Measurements from ENCODE around the gene STT3B. TPM values are rescaled to one million over a fixed set of nuclear protein-coding genes. Genes with fewer than 3 reads are reported as not detected.
"Not testable (repeated sequence)": the region's sequence is repeated elsewhere in the genome, so short reads cannot be mapped to it uniquely, and the experiment has no call there.

STT3B gene
- total and polyA plus RNA-seq, 9 donors, result 91.4 to 115 (median 102) TPM

DNA sequence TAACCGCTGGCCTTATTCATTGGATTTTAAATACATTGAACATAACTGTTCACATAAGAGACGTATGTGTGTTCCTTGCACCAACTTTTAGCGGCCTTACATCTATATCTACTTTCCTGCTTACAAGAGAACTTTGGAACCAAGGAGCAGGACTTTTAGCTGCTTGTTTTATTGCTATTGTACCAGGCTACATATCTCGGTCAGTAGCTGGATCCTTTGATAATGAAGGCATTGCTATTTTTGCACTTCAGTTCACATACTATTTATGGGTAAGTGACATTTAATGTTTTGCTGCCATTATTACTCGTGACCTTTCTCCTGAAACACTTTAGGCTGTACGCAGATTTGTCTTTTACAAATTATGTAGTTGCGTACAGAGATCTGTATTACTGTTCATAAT, 47.1 kb downstream of the STT3B start:
- DNase-seq, result peak; percentile 37
- WGBS (ENCODE audit: insufficient coverage), result no CpG with 5 or more reads among the region's 7 CpGs
- H3K4me3 ChIP-seq (ENCODE audit: low read length), result no peak overlapping the region
- peaks cover 3% of the 10 kb centered on the region for H3K36me3 ChIP-seq (ENCODE audit: control insufficient read depth, insufficient read depth, low read length)
- H3K27me3 ChIP-seq (ENCODE audit: control insufficient read depth, insufficient read depth, low read length), result no peaks in the 10 kb centered on the region
- H3K4me1 ChIP-seq (ENCODE audit: control insufficient read depth, insufficient read depth, low read length), result no peaks in the 10 kb centered on the region
- H3K9me3 ChIP-seq (replicated peaks; ENCODE audit: control insufficient read depth, low read depth, low read length), result peaks cover 4% of the 10 kb centered on the region
- H3K27ac ChIP-seq (ENCODE audit: low read length), result peak overlapping the region; percentile 69

- peaks cover 4% of the 10 kb centered on the region for H3K9me3 ChIP-seq (replicated peaks; ENCODE audit: control insufficient read depth, low read depth, low read length)
- no CpG with 5 or more reads among the region's 2 CpGs for WGBS (ENCODE audit: insufficient coverage)
- H3K4me3 ChIP-seq (ENCODE audit: low read length), result no peak overlapping the region
- H3K27ac ChIP-seq (ENCODE audit: low read length), result no peak overlapping the region
- no peaks in the 10 kb centered on the region for H3K27me3 ChIP-seq (ENCODE audit: control insufficient read depth, insufficient read depth, low read length)
- peaks cover 3% of the 10 kb centered on the region for H3K36me3 ChIP-seq (ENCODE audit: control insufficient read depth, insufficient read depth, low read length)
- DNase-seq, result no peak
- no peaks in the 10 kb centered on the region for H3K4me1 ChIP-seq (ENCODE audit: control insufficient read depth, insufficient read depth, low read length)
Measured at GRCh38 chr3:31580645-31581044, 47.9 kb downstream of the STT3B start.

DNA sequence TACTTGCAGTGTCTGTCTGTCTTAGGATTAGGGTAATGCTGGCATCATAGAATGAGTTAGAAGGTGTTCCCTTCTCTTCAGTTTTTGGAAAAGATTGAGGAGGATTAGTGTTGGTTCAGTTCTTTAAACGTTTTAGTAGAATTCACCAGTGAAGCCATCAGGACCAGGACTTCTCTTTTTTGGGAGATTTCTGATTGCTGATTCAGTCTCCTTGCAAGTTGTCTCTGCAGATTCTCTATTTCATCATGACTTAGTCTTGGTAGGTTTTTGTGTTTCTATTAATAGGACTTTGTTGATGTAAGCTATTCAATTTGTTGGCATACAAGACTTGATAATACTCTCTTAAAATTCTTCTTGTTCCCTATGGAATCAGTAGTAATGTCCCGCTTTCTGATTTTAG, 48.9 kb downstream of the STT3B start:
- H3K4me3 ChIP-seq (ENCODE audit: low read length), result no peak overlapping the region
- peak; percentile 9 for DNase-seq
- WGBS (ENCODE audit: insufficient coverage), result no CpG with 5 or more reads among the region's 2 CpGs
- H3K27ac ChIP-seq (ENCODE audit: low read length), result no peak overlapping the region
- peaks cover 4% of the 10 kb centered on the region for H3K9me3 ChIP-seq (replicated peaks; ENCODE audit: control insufficient read depth, low read depth, low read length)
- H3K36me3 ChIP-seq (ENCODE audit: control insufficient read depth, insufficient read depth, low read length), result peaks cover 3% of the 10 kb centered on the region
- no peaks in the 10 kb centered on the region for H3K27me3 ChIP-seq (ENCODE audit: control insufficient read depth, insufficient read depth, low read length)
- H3K4me1 ChIP-seq (ENCODE audit: control insufficient read depth, insufficient read depth, low read length), result no peaks in the 10 kb centered on the region

DNA sequence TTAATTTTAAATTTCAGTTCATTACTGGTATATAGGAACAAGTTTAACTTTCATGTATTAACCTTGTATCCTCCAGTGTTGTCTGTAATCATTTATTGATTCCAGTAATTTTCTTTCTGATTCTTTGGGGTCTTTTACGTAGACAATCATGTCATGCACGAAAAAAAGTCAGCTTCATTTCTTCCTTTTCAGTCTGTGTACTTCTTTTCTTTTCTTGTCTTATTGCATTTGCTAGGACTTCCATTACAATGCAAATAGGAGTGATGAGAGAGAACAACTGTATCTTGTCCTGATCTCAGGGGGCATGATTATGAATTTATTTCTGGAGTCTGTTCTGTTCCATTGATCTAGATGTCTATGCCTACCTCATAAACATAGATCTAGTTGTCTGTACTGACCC, 56.5 kb downstream of the STT3B start:
- Histone ChIP-seq H3K27ac (ENCODE audit: low read length) (no peak overlapping the region), H3K27me3 (ENCODE audit: control insufficient read depth, insufficient read depth, low read length) (no peaks in the 10 kb centered on the region), H3K9me3 (replicated peaks; ENCODE audit: control insufficient read depth, low read depth, low read length) (peaks cover 11% of the 10 kb centered on the region), H3K4me1 (ENCODE audit: control insufficient read depth, insufficient read depth, low read length) (no peaks in the 10 kb centered on the region), H3K36me3 (ENCODE audit: control insufficient read depth, insufficient read depth, low read length) (peaks cover 3% of the 10 kb centered on the region), H3K4me3 (ENCODE audit: low read length) (no peak overlapping the region)
- WGBS (ENCODE audit: insufficient coverage), result no CpG with 5 or more reads among the region's 2 CpGs
- no peak for DNase-seq

DNA sequence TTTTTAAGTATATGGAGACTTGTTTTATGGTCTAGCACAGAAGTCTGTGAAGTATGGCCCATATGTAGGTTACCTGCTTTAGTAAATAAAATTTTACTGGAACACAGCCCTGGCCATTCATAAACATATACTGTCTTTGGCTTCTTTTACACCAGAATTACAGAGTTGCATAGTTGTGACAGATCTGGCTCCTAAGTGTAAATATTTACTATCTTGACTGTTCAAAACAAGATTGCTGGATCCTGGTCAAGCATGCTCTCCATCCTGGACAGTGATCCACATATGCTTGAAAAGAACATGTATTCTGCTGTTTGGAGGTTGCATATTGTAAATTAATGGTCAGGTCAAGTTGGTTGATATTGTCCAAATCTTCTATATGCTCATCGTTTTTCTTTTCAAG, 57.9 kb downstream of the STT3B start:
- Histone ChIP-seq H3K9me3 (replicated peaks; ENCODE audit: control insufficient read depth, low read depth, low read length) (peaks cover 11% of the 10 kb centered on the region), H3K4me3 (ENCODE audit: low read length) (no peak overlapping the region), H3K27ac (ENCODE audit: low read length) (no peak overlapping the region), H3K36me3 (ENCODE audit: control insufficient read depth, insufficient read depth, low read length) (peaks cover 11% of the 10 kb centered on the region), H3K4me1 (ENCODE audit: control insufficient read depth, insufficient read depth, low read length) (no peaks in the 10 kb centered on the region), H3K27me3 (ENCODE audit: control insufficient read depth, insufficient read depth, low read length) (no peaks in the 10 kb centered on the region)
- no peak for DNase-seq
- WGBS (ENCODE audit: insufficient coverage), result no CpG with 5 or more reads among the region's 1 CpG

- WGBS (ENCODE audit: insufficient coverage), result 100% methylated on average over 1 of the region's 2 CpGs
- H3K4me3 ChIP-seq (ENCODE audit: low read length), result no peak overlapping the region
- H3K36me3 ChIP-seq (ENCODE audit: control insufficient read depth, insufficient read depth, low read length), result peaks cover 12% of the 10 kb centered on the region
- H3K27me3 ChIP-seq (ENCODE audit: control insufficient read depth, insufficient read depth, low read length), result no peaks in the 10 kb centered on the region
- H3K27ac ChIP-seq (ENCODE audit: low read length), result no peak overlapping the region
- H3K4me1 ChIP-seq (ENCODE audit: control insufficient read depth, insufficient read depth, low read length), result no peaks in the 10 kb centered on the region
- DNase-seq, result no peak
- peaks cover 11% of the 10 kb centered on the region for H3K9me3 ChIP-seq (replicated peaks; ENCODE audit: control insufficient read depth, low read depth, low read length)
Measured at GRCh38 chr3:31592764-31593163, 60.0 kb downstream of the STT3B start.

- Histone ChIP-seq H3K4me3 (ENCODE audit: low read length) (no peak overlapping the region), H3K9me3 (replicated peaks; ENCODE audit: control insufficient read depth, low read depth, low read length) (peaks cover 2% of the 10 kb centered on the region), H3K27me3 (ENCODE audit: control insufficient read depth, insufficient read depth, low read length) (no peaks in the 10 kb centered on the region), H3K4me1 (ENCODE audit: control insufficient read depth, insufficient read depth, low read length) (no peaks in the 10 kb centered on the region), H3K36me3 (ENCODE audit: control insufficient read depth, insufficient read depth, low read length) (peaks cover 12% of the 10 kb centered on the region), H3K27ac (ENCODE audit: low read length) (no peak overlapping the region)
- WGBS (ENCODE audit: insufficient coverage), result 100% methylated on average over 1 of the region's 1 CpG
- DNase-seq, result no peak
Measured at GRCh38 chr3:31596176-31596575, 63.5 kb downstream of the STT3B start.

- no CpG with 5 or more reads among the region's 3 CpGs for WGBS (ENCODE audit: insufficient coverage)
- H3K27ac ChIP-seq (ENCODE audit: low read length), result no peak overlapping the region
- H3K27me3 ChIP-seq (ENCODE audit: control insufficient read depth, insufficient read depth, low read length), result no peaks in the 10 kb centered on the region
- peaks cover under 1% of the 10 kb centered on the region for H3K9me3 ChIP-seq (replicated peaks; ENCODE audit: control insufficient read depth, low read depth, low read length)
- H3K4me1 ChIP-seq (ENCODE audit: control insufficient read depth, insufficient read depth, low read length), result no peaks in the 10 kb centered on the region
- peaks cover 5% of the 10 kb centered on the region for H3K36me3 ChIP-seq (ENCODE audit: control insufficient read depth, insufficient read depth, low read length)
- no peak for DNase-seq
- H3K4me3 ChIP-seq (ENCODE audit: low read length), result no peak overlapping the region
Measured at GRCh38 chr3:31600431-31600830, 67.7 kb downstream of the STT3B start.

GRCh38 chr3:31605333-31605732, 72.6 kb downstream of the STT3B start:
- H3K4me1 ChIP-seq (ENCODE audit: control insufficient read depth, insufficient read depth, low read length); H3K27ac ChIP-seq (ENCODE audit: low read length); H3K27me3 ChIP-seq (ENCODE audit: control insufficient read depth, insufficient read depth, low read length); H3K36me3 ChIP-seq (ENCODE audit: control insufficient read depth, insufficient read depth, low read length); H3K9me3 ChIP-seq (replicated peaks; ENCODE audit: control insufficient read depth, low read depth, low read length); H3K4me3 ChIP-seq (ENCODE audit: low read length); DNase-seq: not testable (repeated sequence)
- no CpG with 5 or more reads among the region's 1 CpG for WGBS (ENCODE audit: insufficient coverage)

- no peak for DNase-seq
- no peak overlapping the region for H3K4me3 ChIP-seq (ENCODE audit: low read length)
- H3K9me3 ChIP-seq (replicated peaks; ENCODE audit: control insufficient read depth, low read depth, low read length), result peaks cover 9% of the 10 kb centered on the region
- H3K4me1 ChIP-seq (ENCODE audit: control insufficient read depth, insufficient read depth, low read length), result no peaks in the 10 kb centered on the region
- no peaks in the 10 kb centered on the region for H3K27me3 ChIP-seq (ENCODE audit: control insufficient read depth, insufficient read depth, low read length)
- WGBS (ENCODE audit: insufficient coverage), result 94% methylated on average over 3 of the region's 4 CpGs
- H3K27ac ChIP-seq (ENCODE audit: low read length), result no peak overlapping the region
- peaks cover 7% of the 10 kb centered on the region for H3K36me3 ChIP-seq (ENCODE audit: control insufficient read depth, insufficient read depth, low read length)
Measured at GRCh38 chr3:31606453-31606852, 73.7 kb downstream of the STT3B start.

- Histone ChIP-seq H3K4me3 (ENCODE audit: low read length) (no peak overlapping the region), H3K27me3 (ENCODE audit: control insufficient read depth, insufficient read depth, low read length) (no peaks in the 10 kb centered on the region), H3K9me3 (replicated peaks; ENCODE audit: control insufficient read depth, low read depth, low read length) (peaks cover 7% of the 10 kb centered on the region), H3K27ac (ENCODE audit: low read length) (no peak overlapping the region), H3K4me1 (ENCODE audit: control insufficient read depth, insufficient read depth, low read length) (no peaks in the 10 kb centered on the region), H3K36me3 (ENCODE audit: control insufficient read depth, insufficient read depth, low read length) (peaks cover 4% of the 10 kb centered on the region)
- DNase-seq, result peak; percentile 18
- no CpG with 5 or more reads among the region's 1 CpG for WGBS (ENCODE audit: insufficient coverage)
Measured at GRCh38 chr3:31610700-31611275, 78.1 kb downstream of the STT3B start.

Data from muscle of leg (tissue), 11 donors.